Nucleus accumbens (tissue), 56 donors: ENCODE results near the gene CALN1.
"Not testable (repeated sequence)": the region's sequence is repeated elsewhere in the genome, so short reads cannot be mapped to it uniquely, and the experiment has no call there.

Source experiments
- DNase-seq, 56 donors: peaks; one replicate each; lab custom pipeline; 2025; lab: John Stamatoyannopoulos, UW

The CALN1 gene

GRCh38 chr7:72213081-72213480 is 199.1 kb downstream of the CALN1 start:
- no peak for DNase-seq

- DNase-seq = no peak
Observed at GRCh38 chr7:72211175-72211574, 201.0 kb downstream of the CALN1 start.

GRCh38 chr7:72209006-72209405 is 203.1 kb downstream of the CALN1 start:
- DNase-seq = not testable (repeated sequence)

GRCh38 chr7:72196176-72196575 is 216.0 kb downstream of the CALN1 start:
- no peak for DNase-seq

GRCh38 chr7:72190919-72191318 is 221.2 kb downstream of the CALN1 start:
- no peak for DNase-seq

- DNase-seq = no peak
Observed at GRCh38 chr7:72190146-72190545, 222.0 kb downstream of the CALN1 start.

- DNase-seq = no peak
Observed at GRCh38 chr7:72187179-72187578, 225.0 kb downstream of the CALN1 start.

GRCh38 chr7:72183835-72184234 is 228.3 kb downstream of the CALN1 start:
- no peak for DNase-seq

GRCh38 chr7:72182036-72182435 is 230.1 kb downstream of the CALN1 start:
- peak in 1 of 56 donors; percentile 5 for DNase-seq

- peak in 30 of 56 donors; percentile 4 to 78 (median 23) for DNase-seq
Observed at GRCh38 chr7:72176875-72177274, 235.3 kb downstream of the CALN1 start.

- DNase-seq = no peak
Observed at GRCh38 chr7:72170475-72170874, 241.7 kb downstream of the CALN1 start.

- DNase-seq = no peak
Observed at GRCh38 chr7:72163271-72163670, 248.9 kb downstream of the CALN1 start.

- peak in 1 of 56 donors; percentile 6 for DNase-seq
Observed at GRCh38 chr7:72161534-72161933, 250.6 kb downstream of the CALN1 start.

- no peak for DNase-seq
Observed at GRCh38 chr7:72159911-72160310, 252.2 kb downstream of the CALN1 start.

- DNase-seq = no peak
Observed at GRCh38 chr7:72156671-72157070, 255.5 kb downstream of the CALN1 start.

- DNase-seq = peak in 4 of 56 donors; percentile 24 to 47 (median 31)
Observed at GRCh38 chr7:72153132-72153512, 259.0 kb downstream of the CALN1 start.

GRCh38 chr7:72152161-72153131 is 259.7 kb downstream of the CALN1 start:
- DNase-seq = peak in 48 of 56 donors; percentile 5 to 87 (median 54)

- no peak for DNase-seq
Observed at GRCh38 chr7:72140566-72140965, 271.6 kb downstream of the CALN1 start.

- peak in 20 of 56 donors; percentile 1 to 55 (median 22) for DNase-seq
Observed at GRCh38 chr7:72127136-72127535, 285.0 kb downstream of the CALN1 start.

- DNase-seq = no peak
Observed at GRCh38 chr7:72123913-72124312, 288.2 kb downstream of the CALN1 start.

GRCh38 chr7:72118366-72118765 is 293.8 kb downstream of the CALN1 start:
- DNase-seq = no peak

- DNase-seq = no peak
Observed at GRCh38 chr7:72114129-72114528, 298.0 kb downstream of the CALN1 start.
